RPMI7951 (cell line): ENCODE measurements around the gene NDC1. TPM values are rescaled to one million over a fixed set of nuclear protein-coding genes. Genes with fewer than 3 reads are reported as not detected.

Experiments used
- total RNA-seq: library from RNA; depleted of rRNA; stranded (reverse); fragments of >200 nt; shearing (Covaris generic); gene quantifications from 2 replicates; pipeline ENCODE4 v1.2.3, GENCODE V29; 2014; rRNA removed

NDC1 gene
- total RNA-seq, 1 experiment from 2014 or later, result 83.9 TPM

Other genes starting within 250 kb of the NDC1 start
- gene GLIS1, start 99.1 kb downstream of the NDC1 start, total RNA-seq, result 1.3 and 1.9 TPM in 2 replicates
- gene YIPF1, start 51.5 kb upstream of the NDC1 start, total RNA-seq, result 29.0 and 32.3 TPM in 2 replicates
- gene DIO1, start 55.9 kb upstream of the NDC1 start, total RNA-seq, result 0.39 TPM in 1 of 2 replicates, not detected in the other
- 100 and 107 TPM in 2 replicates for gene IFT25, start 107.4 kb upstream of the NDC1 start, total RNA-seq
- gene LRRC42, start 108.1 kb upstream of the NDC1 start, total RNA-seq, result 51.3 and 57.8 TPM in 2 replicates
- not detected in 2 replicates for gene LDLRAD1, start 179.9 kb upstream of the NDC1 start, total RNA-seq
- gene TMEM59, start 214.9 kb upstream of the NDC1 start, total RNA-seq, result 394 and 422 TPM in 2 replicates
- 3.1 and 4.2 TPM in 2 replicates for gene TCEANC2, start 215.3 kb upstream of the NDC1 start, total RNA-seq